ENCODE results near the gene UBE2I.

Gene UBE2I

GRCh38 chr16:1366060-1366711, 56.8 kb downstream of the UBE2I start:
- no peak overlapping the region for H3K4me3 ChIP-seq (ENCODE audit: extremely low read depth, insufficient read depth, low read length, poor library complexity, severe bottlenecking)
- WGBS, 2 experiments (ENCODE audit: insufficient coverage in 2 of 2) = 94 to 95% methylated on average over 22 to 27 of the region's 29 CpGs

GRCh38 chr16:1366712-1367299, 57.4 kb downstream of the UBE2I start:
- Histone ChIP-seq H3K27ac (ENCODE audit: low read depth, low read length, severe bottlenecking) (no peak overlapping the region), H3K4me3 (ENCODE audit: extremely low read depth, insufficient read depth, low read length, poor library complexity, severe bottlenecking) (no peak overlapping the region), H3K36me3 (ENCODE audit: control insufficient read depth, insufficient read depth, low read length) (peaks cover 66% of the 10 kb centered on the region), H3K9me3 (ENCODE audit: control insufficient read depth, low read length) (no peaks in the 10 kb centered on the region), H3K4me1 (ENCODE audit: control insufficient read depth, insufficient read depth, low read length, poor library complexity, severe bottlenecking) (no peaks in the 10 kb centered on the region)
- WGBS, 2 experiments (ENCODE audit: insufficient coverage in 2 of 2) = 93 to 94% methylated on average over 17 to 23 of the region's 24 CpGs

More at GRCh38 chr16:1366060-1366711, 56.8 kb downstream of the UBE2I start:
- H3K27ac ChIP-seq (ENCODE audit: low read depth, low read length, severe bottlenecking) = no peak overlapping the region
- peaks cover 63% of the 10 kb centered on the region for H3K36me3 ChIP-seq (ENCODE audit: control insufficient read depth, insufficient read depth, low read length)
- no peaks in the 10 kb centered on the region for H3K4me1 ChIP-seq (ENCODE audit: control insufficient read depth, insufficient read depth, low read length, poor library complexity, severe bottlenecking)
- H3K9me3 ChIP-seq (ENCODE audit: control insufficient read depth, low read length) = no peaks in the 10 kb centered on the region

DNA sequence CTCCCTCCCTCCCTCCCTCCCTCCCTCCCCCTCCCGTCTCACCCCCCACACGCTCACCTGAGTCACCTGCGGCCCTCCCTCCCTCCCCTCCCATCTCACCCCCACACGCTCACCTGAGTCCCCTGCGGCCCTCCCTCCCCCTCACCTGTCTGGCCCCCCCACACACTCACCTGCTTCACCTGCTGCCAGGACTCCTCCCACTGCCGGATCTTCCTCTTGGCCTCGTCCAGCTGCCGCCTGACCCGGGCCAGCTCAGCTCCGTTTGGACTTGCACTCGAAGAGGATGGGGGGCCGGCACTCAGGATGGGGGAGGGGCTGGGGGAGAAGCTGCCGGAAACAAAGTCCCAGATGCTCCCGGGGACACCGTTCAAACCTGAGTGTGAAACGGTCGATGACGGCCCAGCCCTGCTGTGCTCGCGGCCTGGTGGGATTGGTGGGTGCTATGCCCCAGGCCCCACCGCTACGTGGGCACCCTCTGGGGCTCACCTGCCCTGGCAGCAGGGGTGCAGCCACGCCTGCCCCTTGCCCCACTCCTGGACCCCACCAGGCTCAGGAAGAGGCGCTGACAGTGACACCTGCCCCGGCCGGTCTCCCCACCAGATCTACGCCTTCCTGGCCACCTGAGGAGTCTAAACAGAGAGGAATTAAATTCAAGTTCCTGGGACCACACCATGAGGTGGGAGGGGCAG, 58.2 kb downstream of the UBE2I start:
- 93% methylated on average over 11 to 19 of the region's 27 CpGs for WGBS, 2 experiments (ENCODE audit: insufficient coverage in 2 of 2)
- Histone ChIP-seq H3K36me3 (ENCODE audit: control insufficient read depth, insufficient read depth, low read length) (peaks cover 57% of the 10 kb centered on the region), H3K4me1 (ENCODE audit: control insufficient read depth, insufficient read depth, low read length, poor library complexity, severe bottlenecking) (no peaks in the 10 kb centered on the region), H3K27ac (ENCODE audit: low read depth, low read length, severe bottlenecking) (no peak overlapping the region), H3K4me3 (ENCODE audit: extremely low read depth, insufficient read depth, low read length, poor library complexity, severe bottlenecking) (no peak overlapping the region), H3K9me3 (ENCODE audit: control insufficient read depth, low read length) (no peaks in the 10 kb centered on the region)

DNA sequence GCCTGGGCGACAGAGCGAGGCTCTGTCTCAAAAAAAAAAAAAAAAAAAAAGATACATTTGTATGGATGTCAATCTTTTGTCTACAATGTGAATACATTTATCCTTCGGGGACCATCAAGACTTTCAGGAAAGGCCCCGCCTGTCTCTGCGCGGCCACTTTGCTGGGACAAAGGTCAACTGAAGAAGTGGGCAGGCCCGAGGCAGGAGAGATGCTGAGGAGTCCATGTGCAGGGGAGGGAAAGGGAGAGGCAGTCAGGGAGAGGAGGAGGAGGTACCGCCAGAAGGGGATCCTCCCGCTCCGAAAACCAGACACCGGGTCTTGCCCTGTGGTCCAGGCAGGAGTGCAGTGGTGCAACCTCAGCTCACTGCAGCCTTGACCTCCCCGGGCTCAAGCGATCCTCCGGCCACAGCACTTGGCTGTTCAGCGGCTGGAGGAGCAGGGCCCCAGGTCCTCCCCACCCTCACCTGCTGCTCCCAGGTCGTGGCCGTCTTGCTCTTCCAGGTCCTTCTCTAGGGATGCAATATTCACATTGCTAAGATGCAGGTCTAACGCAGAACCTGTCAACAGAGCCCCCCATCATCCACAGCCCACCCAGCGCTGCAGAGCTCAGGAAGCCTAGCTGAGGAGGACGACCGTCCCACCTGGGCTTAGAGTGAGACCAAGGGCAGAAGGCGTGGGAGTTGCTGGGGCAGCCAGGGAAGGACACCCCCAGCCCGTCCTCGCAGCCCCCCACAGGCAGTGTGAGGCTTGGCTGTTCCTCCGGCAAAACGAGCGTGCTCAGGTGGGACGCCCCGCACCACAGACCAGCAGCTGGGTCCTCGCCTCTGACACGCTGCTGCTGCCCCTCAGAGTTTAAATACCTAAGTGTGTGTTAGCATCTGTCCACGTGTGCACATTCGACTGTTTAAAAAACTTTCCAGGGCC, 61.9 kb downstream of the UBE2I start:
- Histone ChIP-seq H3K4me1 (ENCODE audit: control insufficient read depth, insufficient read depth, low read length, poor library complexity, severe bottlenecking) (no peaks in the 10 kb centered on the region), H3K4me3 (ENCODE audit: extremely low read depth, insufficient read depth, low read length, poor library complexity, severe bottlenecking) (no peak overlapping the region), H3K9me3 (ENCODE audit: control insufficient read depth, low read length) (no peaks in the 10 kb centered on the region), H3K27ac (ENCODE audit: low read depth, low read length, severe bottlenecking) (no peak overlapping the region), H3K36me3 (ENCODE audit: control insufficient read depth, insufficient read depth, low read length) (peaks cover 39% of the 10 kb centered on the region)
- WGBS, 2 experiments (ENCODE audit: insufficient coverage in 2 of 2) = 93 to 94% methylated on average over 25 to 30 of the region's 33 CpGs

- Histone ChIP-seq H3K4me1 (ENCODE audit: control insufficient read depth, insufficient read depth, low read length, poor library complexity, severe bottlenecking) (no peaks in the 10 kb centered on the region), H3K9me3 (ENCODE audit: control insufficient read depth, low read length) (no peaks in the 10 kb centered on the region), H3K27ac (ENCODE audit: low read depth, low read length, severe bottlenecking) (no peak overlapping the region), H3K4me3 (ENCODE audit: extremely low read depth, insufficient read depth, low read length, poor library complexity, severe bottlenecking) (no peak overlapping the region), H3K36me3 (ENCODE audit: control insufficient read depth, insufficient read depth, low read length) (peaks cover 32% of the 10 kb centered on the region)
- WGBS, 2 experiments (ENCODE audit: insufficient coverage in 2 of 2) = 92 to 99% methylated on average over 3 to 5 of the region's 21 CpGs
Observed at GRCh38 chr16:1372292-1372950, 63.0 kb downstream of the UBE2I start.

- Histone ChIP-seq H3K9me3 (ENCODE audit: control insufficient read depth, low read length) (no peaks in the 10 kb centered on the region), H3K36me3 (ENCODE audit: control insufficient read depth, insufficient read depth, low read length) (peaks cover 24% of the 10 kb centered on the region), H3K27ac (ENCODE audit: low read depth, low read length, severe bottlenecking) (no peak overlapping the region), H3K4me3 (ENCODE audit: extremely low read depth, insufficient read depth, low read length, poor library complexity, severe bottlenecking) (no peak overlapping the region), H3K4me1 (ENCODE audit: control insufficient read depth, insufficient read depth, low read length, poor library complexity, severe bottlenecking) (no peaks in the 10 kb centered on the region)
- 95 to 96% methylated on average over 39 to 44 of the region's 46 CpGs for WGBS, 2 experiments (ENCODE audit: insufficient coverage in 2 of 2)
Observed at GRCh38 chr16:1374418-1375297, 65.2 kb downstream of the UBE2I start.

GRCh38 chr16:1375298-1375640, 65.8 kb downstream of the UBE2I start:
- no peaks in the 10 kb centered on the region for H3K9me3 ChIP-seq (ENCODE audit: control insufficient read depth, low read length)
- no peak overlapping the region for H3K4me3 ChIP-seq (ENCODE audit: extremely low read depth, insufficient read depth, low read length, poor library complexity, severe bottlenecking)
- H3K4me1 ChIP-seq (ENCODE audit: control insufficient read depth, insufficient read depth, low read length, poor library complexity, severe bottlenecking) = peaks cover 3% of the 10 kb centered on the region
- H3K27ac ChIP-seq (ENCODE audit: low read depth, low read length, severe bottlenecking) = no peak overlapping the region
- H3K36me3 ChIP-seq (ENCODE audit: control insufficient read depth, insufficient read depth, low read length) = peaks cover 21% of the 10 kb centered on the region
- WGBS, 2 experiments (ENCODE audit: insufficient coverage in 2 of 2) = 97 to 98% methylated on average over 21 of the region's 24 CpGs

DNA sequence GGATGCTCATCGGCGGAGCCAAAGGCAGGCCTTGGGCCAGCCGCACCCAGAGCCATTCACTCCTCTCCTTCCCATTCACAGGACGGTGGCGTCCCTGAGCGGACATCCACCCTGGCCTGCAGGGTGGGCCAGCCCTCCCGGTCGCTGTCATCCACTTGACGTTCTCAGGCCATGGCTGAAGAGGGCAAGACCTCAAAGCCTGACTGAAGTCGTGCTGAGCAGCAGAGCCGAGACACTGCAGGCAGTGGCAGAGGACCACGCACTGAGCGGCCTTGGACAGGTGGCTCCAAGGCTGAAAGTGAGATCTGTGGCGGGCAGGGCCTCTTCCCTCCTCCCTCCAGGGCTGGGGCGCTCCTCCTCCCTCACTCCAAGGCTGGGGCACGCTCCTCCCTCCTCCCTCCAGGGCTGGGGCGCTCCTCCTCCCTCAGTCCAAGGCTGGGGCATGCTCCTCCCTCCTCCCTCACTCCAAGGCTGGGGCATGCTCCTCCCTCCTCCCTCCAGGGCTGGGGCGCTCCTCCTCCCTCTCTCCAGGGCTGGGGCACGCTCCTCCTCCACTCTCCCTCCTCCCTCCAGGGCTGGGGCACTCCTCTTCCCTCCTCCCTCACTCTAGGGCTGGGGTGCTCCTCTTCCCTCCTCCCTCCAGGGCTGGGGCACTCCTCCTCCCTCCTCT, 66.4 kb downstream of the UBE2I start:
- WGBS, 2 experiments (ENCODE audit: insufficient coverage in 2 of 2) = 94 to 96% methylated on average over 18 to 19 of the region's 19 CpGs
- no peak overlapping the region for H3K27ac ChIP-seq (ENCODE audit: low read depth, low read length, severe bottlenecking)
- peaks cover 3% of the 10 kb centered on the region for H3K4me1 ChIP-seq (ENCODE audit: control insufficient read depth, insufficient read depth, low read length, poor library complexity, severe bottlenecking)
- H3K4me3 ChIP-seq (ENCODE audit: extremely low read depth, insufficient read depth, low read length, poor library complexity, severe bottlenecking) = no peak overlapping the region
- no peaks in the 10 kb centered on the region for H3K9me3 ChIP-seq (ENCODE audit: control insufficient read depth, low read length)
- H3K36me3 ChIP-seq (ENCODE audit: control insufficient read depth, insufficient read depth, low read length) = peaks cover 21% of the 10 kb centered on the region

Data from mesodermal cell (in vitro differentiated cells).